ENCODE results near the gene CAMK2N2. TPM values are rescaled to one million over a fixed set of nuclear protein-coding genes. Genes with fewer than 3 reads are reported as not detected.
A peak's percentile ranks its signal among the peaks of the same experiment; 100 is the strongest.

CAMK2N2 gene
- total RNA-seq, 1 experiment from 2014 or later: 5.7 TPM

DNA sequence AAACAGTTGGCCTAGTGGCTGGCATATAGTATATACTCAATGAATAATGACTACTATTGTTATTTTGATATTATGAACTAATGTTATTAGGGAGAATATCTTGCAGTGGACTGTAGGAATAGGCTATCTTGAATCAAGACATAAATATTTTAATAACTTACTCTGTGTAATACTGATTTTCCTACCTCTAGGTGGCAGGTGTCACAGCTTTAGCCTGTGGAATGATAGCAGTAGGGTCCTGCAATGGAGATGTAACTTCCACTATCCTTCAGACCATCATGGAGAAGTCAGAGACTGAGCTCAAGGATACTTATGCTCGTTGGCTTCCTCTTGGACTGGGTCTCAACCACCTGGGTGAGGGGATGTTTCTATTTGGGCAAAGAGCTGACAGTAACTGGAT is 44.2 kb upstream of the CAMK2N2 start:
- H3K4me1 ChIP-seq (ENCODE audit: control insufficient read depth, insufficient read depth, low read length): peaks cover 2% of the 10 kb centered on the region; the same call in 1 of the 2 replicates
- DNase-seq (ENCODE audit: low read depth, low spot score) (no peak), ATAC-seq (peak; percentile 71)
- in situ Hi-C loops (cut with HindIII; ENCODE audit: low pct_unique_long_range_greater_than_20kb, low sequenced_read_pairs) (no loop called here), intact Hi-C loops (cut with micrococcal nuclease; ENCODE audit: unreplicated experiment) (no loop called here)
- ChIA-PET CTCF (no interaction called here), POLR2A (no interaction called here)
- no peak overlapping the region for H3K27ac ChIP-seq (ENCODE audit: low read length)
- no TSS peak for BruUV-seq (replicated peaks)
- peaks cover 55% of the 10 kb centered on the region for H3K36me3 ChIP-seq (ENCODE audit: control insufficient read depth, insufficient read depth, low read length)
- TF ChIP-seq, protein P1, sequence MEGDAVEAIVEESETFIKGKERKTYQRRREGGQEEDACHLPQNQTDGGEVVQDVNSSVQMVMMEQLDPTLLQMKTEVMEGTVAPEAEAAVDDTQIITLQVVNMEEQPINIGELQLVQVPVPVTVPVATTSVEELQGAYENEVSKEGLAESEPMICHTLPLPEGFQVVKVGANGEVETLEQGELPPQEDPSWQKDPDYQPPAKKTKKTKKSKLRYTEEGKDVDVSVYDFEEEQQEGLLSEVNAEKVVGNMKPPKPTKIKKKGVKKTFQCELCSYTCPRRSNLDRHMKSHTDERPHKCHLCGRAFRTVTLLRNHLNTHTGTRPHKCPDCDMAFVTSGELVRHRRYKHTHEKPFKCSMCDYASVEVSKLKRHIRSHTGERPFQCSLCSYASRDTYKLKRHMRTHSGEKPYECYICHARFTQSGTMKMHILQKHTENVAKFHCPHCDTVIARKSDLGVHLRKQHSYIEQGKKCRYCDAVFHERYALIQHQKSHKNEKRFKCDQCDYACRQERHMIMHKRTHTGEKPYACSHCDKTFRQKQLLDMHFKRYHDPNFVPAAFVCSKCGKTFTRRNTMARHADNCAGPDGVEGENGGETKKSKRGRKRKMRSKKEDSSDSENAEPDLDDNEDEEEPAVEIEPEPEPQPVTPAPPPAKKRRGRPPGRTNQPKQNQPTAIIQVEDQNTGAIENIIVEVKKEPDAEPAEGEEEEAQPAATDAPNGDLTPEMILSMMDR (IDR thresholded peaks at IDR 0.05): peak; percentile 74
- TF ChIP-seq POLR2AphosphoS5 (IDR thresholded peaks at IDR 0.05; ENCODE audit: low read depth, low read length) (no peak), TCF7L2 (IDR thresholded peaks at IDR 0.05; ENCODE audit: low read depth, low read length) (no peak), SIN3A (IDR thresholded peaks at IDR 0.05; ENCODE audit: borderline replicate concordance, insufficient read depth, low read depth, low read length) (no peak)
- TF ChIP-seq, protein P2, sequence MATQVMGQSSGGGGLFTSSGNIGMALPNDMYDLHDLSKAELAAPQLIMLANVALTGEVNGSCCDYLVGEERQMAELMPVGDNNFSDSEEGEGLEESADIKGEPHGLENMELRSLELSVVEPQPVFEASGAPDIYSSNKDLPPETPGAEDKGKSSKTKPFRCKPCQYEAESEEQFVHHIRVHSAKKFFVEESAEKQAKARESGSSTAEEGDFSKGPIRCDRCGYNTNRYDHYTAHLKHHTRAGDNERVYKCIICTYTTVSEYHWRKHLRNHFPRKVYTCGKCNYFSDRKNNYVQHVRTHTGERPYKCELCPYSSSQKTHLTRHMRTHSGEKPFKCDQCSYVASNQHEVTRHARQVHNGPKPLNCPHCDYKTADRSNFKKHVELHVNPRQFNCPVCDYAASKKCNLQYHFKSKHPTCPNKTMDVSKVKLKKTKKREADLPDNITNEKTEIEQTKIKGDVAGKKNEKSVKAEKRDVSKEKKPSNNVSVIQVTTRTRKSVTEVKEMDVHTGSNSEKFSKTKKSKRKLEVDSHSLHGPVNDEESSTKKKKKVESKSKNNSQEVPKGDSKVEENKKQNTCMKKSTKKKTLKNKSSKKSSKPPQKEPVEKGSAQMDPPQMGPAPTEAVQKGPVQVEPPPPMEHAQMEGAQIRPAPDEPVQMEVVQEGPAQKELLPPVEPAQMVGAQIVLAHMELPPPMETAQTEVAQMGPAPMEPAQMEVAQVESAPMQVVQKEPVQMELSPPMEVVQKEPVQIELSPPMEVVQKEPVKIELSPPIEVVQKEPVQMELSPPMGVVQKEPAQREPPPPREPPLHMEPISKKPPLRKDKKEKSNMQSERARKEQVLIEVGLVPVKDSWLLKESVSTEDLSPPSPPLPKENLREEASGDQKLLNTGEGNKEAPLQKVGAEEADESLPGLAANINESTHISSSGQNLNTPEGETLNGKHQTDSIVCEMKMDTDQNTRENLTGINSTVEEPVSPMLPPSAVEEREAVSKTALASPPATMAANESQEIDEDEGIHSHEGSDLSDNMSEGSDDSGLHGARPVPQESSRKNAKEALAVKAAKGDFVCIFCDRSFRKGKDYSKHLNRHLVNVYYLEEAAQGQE (IDR thresholded peaks at IDR 0.05; ENCODE audit: insufficient read depth in 1 of 2, low read depth in 2 of 2, low read length in 1 of 2): no peak
- no peaks in the 10 kb centered on the region for H3K9me3 ChIP-seq (ENCODE audit: control insufficient read depth, insufficient read depth, low read depth, low read length)
- no peak overlapping the region for H3K4me3 ChIP-seq (ENCODE audit: low read depth in 2 of 2, low read length in 2 of 2)
- no peaks in the 10 kb centered on the region for H3K27me3 ChIP-seq (ENCODE audit: control insufficient read depth, insufficient read depth, low read length)

DNA sequence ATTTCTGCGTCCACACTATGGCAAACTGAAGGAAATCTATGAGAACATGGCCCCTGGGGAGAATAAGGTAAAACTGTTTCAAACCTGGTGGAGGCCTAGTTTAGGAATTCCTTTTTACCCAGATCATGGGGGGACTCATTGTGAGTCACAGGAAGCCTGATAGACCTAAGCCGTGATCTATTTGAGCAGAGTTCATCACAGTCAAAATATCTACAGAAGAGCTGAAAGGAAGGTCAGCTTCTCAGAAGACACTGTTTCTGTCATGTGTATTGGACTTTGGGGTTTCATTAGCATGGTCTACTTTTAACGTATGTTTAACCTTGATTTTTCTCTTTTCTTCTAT is 39.0 kb upstream of the CAMK2N2 start:
- in situ Hi-C loops (cut with HindIII; ENCODE audit: low pct_unique_long_range_greater_than_20kb, low sequenced_read_pairs): no loop called here
- POLR2A ChIA-PET: no interaction called here
- CTCF ChIA-PET: no interaction called here
- no peak for DNase-seq (ENCODE audit: low read depth, low spot score)
- Histone ChIP-seq H3K27me3 (ENCODE audit: control insufficient read depth, insufficient read depth, low read length) (no peaks in the 10 kb centered on the region), H3K36me3 (ENCODE audit: control insufficient read depth, insufficient read depth, low read length) (peaks cover 49% of the 10 kb centered on the region), H3K27ac (ENCODE audit: low read length) (peak overlapping the region; percentile 93), H3K4me3 (ENCODE audit: low read depth in 2 of 2, low read length in 2 of 2) (peak overlapping the region; percentile 83 to 97), H3K9me3 (ENCODE audit: control insufficient read depth, insufficient read depth, low read depth, low read length) (no peaks in the 10 kb centered on the region), H3K4me1 (ENCODE audit: control insufficient read depth, insufficient read depth, low read length) (peaks cover 8% of the 10 kb centered on the region; the same call in 1 of the 2 replicates)
- TF ChIP-seq TCF7L2 (IDR thresholded peaks at IDR 0.05; ENCODE audit: low read depth, low read length) (no peak), POLR2AphosphoS5 (IDR thresholded peaks at IDR 0.05; ENCODE audit: low read depth, low read length) (no peak), SIN3A (IDR thresholded peaks at IDR 0.05; ENCODE audit: borderline replicate concordance, insufficient read depth, low read depth, low read length) (no peak)
- TF ChIP-seq, protein P1 (IDR thresholded peaks at IDR 0.05): no peak
- TF ChIP-seq, protein P2 (IDR thresholded peaks at IDR 0.05; ENCODE audit: insufficient read depth in 1 of 2, low read depth in 2 of 2, low read length in 1 of 2): no peak
- no peak for ATAC-seq
- intact Hi-C loops (cut with micrococcal nuclease; ENCODE audit: unreplicated experiment): no loop called here
- BruUV-seq (replicated peaks): TSS peak; percentile 66
